Measurements from ENCODE around the gene TMEM248.
"Not testable (repeated sequence)": the region's sequence is repeated elsewhere in the genome, so short reads cannot be mapped to it uniquely, and the experiment has no call there.

DNA sequence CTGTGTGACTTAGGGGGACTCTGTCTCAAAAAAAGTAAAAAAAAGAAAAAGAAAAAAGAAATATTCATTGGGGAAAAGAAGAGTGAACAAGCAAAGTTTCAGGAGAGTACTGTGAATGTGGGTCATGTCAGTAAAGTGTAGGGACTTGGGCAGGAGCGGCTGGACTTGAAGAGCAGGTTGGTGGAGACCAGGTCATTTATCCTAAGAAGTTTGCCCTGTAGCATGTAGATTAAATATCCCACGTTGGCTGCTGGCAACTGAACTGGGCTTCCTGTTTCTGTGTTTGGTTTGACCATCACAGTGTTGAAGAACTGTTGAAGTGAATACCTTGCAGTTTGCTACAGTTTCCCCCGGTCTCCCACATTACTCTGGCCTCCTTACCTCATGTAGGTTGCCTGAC lies 32.8 kb upstream of the TMEM248 start:
- TF ChIP-seq, protein P1, sequence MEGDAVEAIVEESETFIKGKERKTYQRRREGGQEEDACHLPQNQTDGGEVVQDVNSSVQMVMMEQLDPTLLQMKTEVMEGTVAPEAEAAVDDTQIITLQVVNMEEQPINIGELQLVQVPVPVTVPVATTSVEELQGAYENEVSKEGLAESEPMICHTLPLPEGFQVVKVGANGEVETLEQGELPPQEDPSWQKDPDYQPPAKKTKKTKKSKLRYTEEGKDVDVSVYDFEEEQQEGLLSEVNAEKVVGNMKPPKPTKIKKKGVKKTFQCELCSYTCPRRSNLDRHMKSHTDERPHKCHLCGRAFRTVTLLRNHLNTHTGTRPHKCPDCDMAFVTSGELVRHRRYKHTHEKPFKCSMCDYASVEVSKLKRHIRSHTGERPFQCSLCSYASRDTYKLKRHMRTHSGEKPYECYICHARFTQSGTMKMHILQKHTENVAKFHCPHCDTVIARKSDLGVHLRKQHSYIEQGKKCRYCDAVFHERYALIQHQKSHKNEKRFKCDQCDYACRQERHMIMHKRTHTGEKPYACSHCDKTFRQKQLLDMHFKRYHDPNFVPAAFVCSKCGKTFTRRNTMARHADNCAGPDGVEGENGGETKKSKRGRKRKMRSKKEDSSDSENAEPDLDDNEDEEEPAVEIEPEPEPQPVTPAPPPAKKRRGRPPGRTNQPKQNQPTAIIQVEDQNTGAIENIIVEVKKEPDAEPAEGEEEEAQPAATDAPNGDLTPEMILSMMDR (conservative IDR thresholded peaks at IDR 0.05): not testable (repeated sequence)
- TF ChIP-seq EZH2 (IDR thresholded peaks at IDR 0.05; ENCODE audit: low read depth): not testable (repeated sequence)
